HG02840 (cell line): ENCODE data around the gene NKX3-2.
"Not testable (repeated sequence)": the region's sequence is repeated elsewhere in the genome, so short reads cannot be mapped to it uniquely, and the experiment has no call there.

Experiments used
- ATAC-seq: cut with Tn5 transposase; IDR thresholded peaks from one replicate; pipeline ENCODE4 v1.9.1; 2021; ENCODE audit warnings: mild to moderate bottlenecking, moderate library complexity, moderate number of reproducible peaks; ENCODE audit not compliant: unreplicated experiment, low FRiP score

The NKX3-2 gene

GRCh38 chr4:13543839-13544605, at the start of gene NKX3-2:
NKX3-2 (minus strand) TSS chr4:13544508; CDS start chr4:13544414, 94 bp downstream.
- ATAC-seq = no peak

DNA sequence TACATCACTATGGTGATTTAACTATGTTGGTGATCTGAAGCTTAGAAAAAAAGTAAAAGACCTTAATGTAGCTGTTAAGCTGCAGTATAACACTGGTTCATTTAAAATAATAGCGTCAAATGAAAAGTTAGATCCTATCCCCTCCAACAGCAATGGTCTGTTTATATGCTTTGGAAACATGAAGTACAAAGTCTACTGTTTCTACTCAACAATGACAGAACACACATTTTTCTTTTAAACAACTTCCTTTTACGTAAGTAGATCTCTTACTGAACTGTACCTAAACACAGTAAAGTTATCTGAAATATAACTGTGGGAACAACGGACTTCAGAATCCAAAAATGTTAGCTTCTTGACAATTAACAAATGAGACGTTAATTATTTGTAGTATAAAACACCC, 47.9 kb upstream of the NKX3-2 start:
- ATAC-seq = no peak

GRCh38 chr4:13590766-13591165, 46.5 kb upstream of the NKX3-2 start:
- ATAC-seq = no peak

DNA sequence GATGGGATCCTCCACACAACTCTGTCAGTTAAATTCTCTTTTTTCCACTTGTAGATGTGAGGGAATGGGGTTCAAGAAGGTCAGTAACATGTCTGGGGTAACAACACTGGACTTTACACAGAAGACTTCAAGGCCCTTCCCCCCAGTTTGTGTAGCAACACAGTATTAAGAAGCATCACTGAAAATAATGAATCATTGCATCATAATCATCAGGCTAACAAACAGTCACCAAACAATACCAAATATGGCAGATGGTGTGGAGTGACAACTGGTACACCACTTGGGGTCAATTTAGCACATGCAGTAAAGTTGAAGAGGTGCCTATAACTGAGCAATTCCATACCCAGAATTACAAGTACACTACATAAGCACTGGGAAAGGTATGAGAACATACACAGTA, 44.6 kb upstream of the NKX3-2 start:
- no peak for ATAC-seq

- ATAC-seq = no peak
Measured at GRCh38 chr4:13584481-13584880, 40.2 kb upstream of the NKX3-2 start.

DNA sequence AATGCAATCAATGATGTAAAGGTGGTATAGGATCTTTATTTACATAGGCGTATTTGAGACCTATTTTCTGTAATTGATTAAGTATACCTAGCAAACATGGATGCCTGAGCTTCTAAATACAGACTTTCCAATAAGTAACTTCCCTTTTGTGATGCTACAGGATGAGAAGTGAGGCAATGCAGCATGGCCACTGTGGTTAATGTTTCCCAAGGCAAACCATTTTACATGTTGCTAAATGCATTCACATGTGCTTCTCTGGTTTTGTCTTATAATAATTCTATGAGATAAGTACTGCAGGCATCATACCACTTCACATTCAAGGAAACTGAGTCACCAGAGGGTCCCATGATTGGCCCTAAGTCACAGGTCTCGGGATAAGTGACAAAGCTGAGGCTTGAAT, 35.7 kb upstream of the NKX3-2 start:
- no peak for ATAC-seq

GRCh38 chr4:13577660-13578059, 33.4 kb upstream of the NKX3-2 start:
- ATAC-seq = no peak

DNA sequence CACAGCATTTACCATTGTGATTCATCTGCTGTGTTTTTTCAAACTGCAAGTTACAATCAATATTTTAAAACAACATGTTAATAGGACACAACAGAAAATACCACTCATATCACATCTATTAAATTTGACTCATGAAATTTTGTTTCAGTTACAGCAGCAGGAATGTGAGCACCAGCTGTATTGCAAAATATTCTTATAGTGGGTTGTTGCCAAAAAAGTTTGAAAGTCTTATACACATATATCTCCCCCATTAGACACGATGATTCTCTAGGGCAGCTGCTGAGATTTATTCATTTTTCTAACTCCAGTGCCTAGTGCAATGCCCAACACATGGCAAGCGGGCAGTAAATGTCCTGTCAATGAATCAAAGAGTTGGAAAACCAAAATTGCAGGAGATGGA, 26.6 kb upstream of the NKX3-2 start:
- no peak for ATAC-seq

- no peak for ATAC-seq
Measured at GRCh38 chr4:13567125-13567524, 22.8 kb upstream of the NKX3-2 start.

DNA sequence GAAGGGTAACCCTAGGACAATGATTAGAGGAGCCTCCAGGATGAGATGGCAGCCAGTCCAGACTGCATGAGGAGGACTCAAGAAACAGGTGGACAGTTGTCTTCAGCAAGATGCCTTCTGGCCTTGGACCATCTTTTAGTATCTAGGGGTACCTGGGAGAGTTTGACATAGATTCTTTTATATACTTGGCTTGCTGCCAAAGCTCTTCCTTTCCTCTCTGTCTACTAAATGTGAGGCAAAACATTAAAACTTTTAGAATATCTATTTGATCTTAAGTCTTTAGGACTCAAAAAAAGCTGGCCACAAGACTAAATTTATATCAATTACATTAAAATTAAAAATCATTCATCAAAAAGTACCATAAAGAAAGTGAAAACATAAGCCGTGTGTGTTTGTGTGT, 18.6 kb upstream of the NKX3-2 start:
- ATAC-seq = no peak

DNA sequence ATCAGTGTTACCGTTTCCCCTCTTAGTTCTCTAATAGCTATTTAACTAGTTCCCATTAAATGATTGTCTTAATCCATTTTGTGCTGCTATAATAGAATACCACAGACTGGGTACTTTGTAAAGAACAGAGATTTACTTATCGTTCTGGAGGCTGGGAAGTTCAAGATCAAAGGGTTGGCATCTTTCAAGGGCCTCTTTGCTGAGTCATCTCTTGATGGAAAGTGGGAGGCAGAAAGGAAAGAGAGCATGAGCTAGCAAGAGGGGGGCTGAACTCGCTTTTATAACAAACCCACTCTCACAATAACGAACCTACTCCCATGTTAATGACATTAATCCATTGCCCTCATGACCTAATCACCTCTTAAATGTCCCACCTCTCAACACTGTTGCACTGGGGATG, 17.4 kb upstream of the NKX3-2 start:
- no peak for ATAC-seq

- ATAC-seq = not testable (repeated sequence)
Measured at GRCh38 chr4:13560111-13560510, 15.8 kb upstream of the NKX3-2 start.

DNA sequence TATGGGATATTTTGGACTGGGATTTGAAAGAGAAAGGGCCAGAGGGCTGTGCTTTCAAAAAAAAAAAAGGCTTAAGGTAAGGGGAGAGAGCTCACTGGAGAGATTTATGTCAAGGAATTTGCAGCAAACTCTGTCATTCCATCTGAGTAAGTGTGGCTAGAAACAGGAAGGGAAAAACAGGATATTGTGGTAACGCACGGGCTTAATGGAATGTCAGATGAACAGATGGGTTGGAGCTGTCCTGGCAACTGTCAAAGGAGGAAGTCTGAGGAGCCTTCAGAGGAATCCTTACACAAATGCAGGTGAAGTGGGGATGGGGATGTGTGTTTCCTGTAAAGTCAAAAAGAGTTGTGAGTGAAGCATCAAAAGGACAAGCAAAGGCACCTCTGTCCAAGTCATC, 15.1 kb upstream of the NKX3-2 start:
- ATAC-seq = no peak

DNA sequence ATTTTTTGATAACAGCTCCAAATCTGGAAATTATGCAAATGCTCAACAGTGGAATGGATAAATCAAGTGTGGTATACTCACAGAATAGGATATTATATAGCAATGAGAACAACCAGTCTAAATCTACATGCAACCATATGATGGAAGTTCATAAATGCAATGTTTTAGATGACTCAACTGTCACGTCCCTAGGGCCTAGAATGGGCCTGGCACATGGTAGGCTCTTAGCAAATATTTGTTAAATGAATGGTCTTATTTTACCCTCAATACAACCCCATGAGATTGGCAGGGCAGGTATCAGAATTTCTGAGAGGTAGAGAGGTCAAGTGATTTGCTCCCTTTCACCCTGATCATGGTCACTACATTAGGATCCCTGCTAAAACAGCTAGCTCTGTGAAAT, 14.6 kb upstream of the NKX3-2 start:
- ATAC-seq = no peak

- no peak for ATAC-seq
Measured at GRCh38 chr4:13555325-13555724, 11.0 kb upstream of the NKX3-2 start.

DNA sequence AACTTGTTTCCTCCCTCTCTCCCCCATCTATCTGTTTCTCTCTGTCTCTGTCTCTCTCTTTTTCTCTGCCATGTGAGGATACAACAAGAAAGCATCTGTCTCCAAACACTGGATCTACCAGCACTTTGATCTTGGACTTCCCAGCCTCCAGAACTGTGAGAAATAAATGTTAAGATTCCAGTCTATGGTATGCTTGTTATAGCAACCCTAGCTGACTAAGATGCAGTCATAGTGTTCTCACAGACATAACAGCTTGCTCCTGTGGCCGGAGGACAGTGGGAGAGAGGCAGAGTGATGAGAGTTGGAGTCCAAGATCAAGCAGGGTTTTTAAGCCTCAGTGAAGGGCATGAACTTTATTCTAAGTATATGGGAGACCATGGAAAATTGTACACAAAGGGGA, 8.8 kb upstream of the NKX3-2 start:
- no peak for ATAC-seq

DNA sequence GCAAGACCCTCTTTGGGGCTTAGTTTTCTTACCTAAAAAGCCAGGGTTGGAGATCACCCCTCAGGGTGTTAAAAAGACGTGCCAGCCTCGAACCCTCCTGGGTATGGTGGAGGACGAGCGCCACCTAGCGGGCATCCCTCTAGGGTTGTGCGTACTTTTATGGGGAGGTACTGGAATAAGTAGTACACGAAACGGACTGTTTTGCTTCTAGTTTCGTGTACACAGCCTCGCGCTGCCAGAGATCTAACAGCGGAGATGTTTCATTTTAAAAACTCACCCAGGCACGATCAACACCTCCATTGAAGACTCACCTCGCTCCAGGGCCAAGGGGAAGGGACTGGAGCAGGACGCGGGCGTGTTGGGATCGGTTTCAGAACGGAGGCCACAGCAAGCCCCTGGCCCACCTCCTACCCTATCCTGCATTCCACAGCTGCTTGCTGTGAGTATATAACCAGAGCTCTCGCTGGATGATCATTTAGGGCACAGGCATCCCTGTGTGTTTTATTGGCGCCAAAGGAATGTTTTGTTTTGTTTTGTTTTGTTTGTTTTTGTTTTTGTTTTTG, 4.8 kb upstream of the NKX3-2 start:
- peak; percentile 61 for ATAC-seq

DNA sequence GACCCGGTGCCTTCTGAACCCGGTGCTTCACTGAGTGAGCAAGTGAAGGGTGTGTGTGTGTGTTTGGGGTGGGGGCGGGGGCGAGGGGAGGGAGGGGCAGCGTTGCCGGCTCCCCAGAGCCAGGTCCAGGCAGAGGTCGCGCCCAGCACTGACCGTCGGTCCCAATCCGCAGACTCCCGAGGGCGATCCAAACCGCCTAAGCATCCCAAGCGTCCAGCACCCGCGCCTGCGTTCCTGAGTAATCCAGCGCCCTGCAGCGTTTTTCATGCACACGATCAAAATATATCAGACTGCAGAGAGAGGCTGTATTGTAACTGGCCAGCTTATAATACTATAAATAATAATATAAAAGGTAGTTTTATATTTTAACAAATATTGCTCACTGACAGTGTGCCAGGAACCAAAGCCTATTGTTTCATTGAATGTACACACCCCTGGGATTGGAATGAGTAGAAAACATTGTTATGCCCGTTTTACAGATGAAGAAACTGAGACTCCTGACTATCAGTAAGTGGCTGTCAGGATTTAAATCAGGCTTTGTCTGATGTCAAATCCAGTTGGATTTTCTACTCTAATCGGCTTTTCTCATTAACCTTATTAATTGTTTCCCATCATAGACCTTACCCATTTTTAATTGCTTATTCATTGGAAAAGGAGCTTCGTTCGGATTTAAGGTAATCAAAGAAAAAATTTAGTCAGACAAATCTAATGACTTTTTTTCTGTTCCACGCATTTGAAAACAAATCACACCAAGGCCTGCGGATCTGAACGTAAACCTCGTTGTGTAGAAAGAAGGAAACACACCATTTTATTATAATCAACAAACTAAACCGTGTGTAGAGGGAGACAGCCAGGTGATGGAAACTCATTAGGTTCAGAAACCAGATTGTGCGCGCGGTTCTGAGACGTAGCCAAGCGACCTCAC, 4.0 kb upstream of the NKX3-2 start:
- peak; percentile 4 for ATAC-seq

DNA sequence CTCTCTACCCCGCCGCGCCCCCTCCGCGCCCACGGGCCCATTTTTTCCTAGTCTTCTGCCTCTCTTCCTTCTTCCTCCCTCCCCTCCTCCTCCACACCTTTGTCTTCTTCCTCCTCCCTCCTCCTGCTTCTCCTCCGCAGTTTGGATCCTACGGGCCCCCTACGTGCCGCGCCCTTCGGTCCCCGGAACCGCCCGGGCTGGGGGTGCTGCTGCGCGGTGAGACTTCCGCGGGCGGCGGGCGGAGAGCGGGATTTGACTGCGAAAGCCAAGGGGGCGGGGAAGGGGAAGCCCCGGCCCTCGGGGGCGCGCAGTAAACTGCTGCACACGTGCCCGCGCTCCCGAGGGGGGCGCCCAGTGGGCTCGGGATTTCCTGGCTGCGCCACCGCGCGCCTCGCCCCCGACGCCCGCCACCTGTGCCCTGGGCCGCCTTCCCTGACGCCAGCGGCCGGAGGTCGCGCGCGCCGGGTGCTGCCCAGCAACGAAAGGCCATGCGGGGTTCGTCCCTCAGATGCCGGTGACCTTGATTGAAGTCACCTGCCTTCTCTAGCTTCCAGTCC, 3.3 kb upstream of the NKX3-2 start:
- ATAC-seq = no peak

- ATAC-seq = no peak
Measured at GRCh38 chr4:13546941-13547484, 2.7 kb upstream of the NKX3-2 start.
